DMS53 treated with DMSO at 0.1 percent for 48 hours (cell line): ENCODE data around the gene DYNC2I2.
"Not testable (repeated sequence)": the region's sequence is repeated elsewhere in the genome, so short reads cannot be mapped to it uniquely, and the experiment has no call there.

ENCODE experiments used
- DNase-seq: peaks from one replicate; lab custom pipeline; 2025; ENCODE audit not compliant: unreplicated experiment; lab: John Stamatoyannopoulos, UW

The DYNC2I2 gene

DNA sequence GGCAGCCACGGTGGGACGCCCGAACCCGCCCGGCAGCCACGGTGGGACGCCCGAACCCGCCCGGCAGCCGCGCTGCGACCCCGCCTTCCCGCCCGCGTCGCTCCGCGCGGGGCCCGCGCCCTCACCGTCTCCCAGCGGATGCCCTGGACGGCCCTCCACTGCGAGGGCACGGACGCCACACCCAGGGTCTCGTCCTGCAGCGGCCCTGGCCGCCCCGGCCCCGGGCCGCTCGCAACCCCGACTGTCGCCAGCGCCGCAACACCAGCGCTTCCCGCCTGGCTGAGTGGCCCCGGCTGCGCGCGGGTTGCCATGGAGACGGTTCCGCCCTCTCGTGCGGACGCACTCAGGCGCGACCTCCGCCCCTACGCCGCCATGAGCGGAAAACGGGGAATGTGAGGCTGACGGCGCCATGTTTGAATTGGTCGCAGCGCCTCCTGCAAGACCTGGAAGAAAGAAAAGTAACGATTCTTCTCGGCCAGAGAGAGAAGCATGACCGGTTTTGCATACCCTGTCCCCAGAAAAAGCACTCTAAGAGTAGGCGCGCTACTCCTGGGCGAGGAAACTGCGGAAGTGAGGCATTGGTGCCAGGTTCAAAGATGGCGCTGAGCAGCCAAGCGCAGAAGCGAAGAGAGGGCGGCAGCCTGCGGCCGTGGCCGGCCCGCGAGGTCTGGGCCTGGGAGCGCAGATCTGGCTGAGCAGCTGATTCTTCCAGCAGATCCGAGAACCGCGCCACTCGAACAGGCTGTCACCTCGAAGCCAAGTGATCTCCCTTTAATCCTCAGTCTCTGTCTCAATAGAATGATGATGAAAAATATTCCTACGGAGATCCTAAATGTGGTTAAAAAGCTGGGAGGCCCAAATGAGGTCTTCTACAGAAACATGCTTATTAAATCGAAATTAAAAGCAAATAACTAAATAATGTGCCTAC is at the start of gene DYNC2I2:
DYNC2I2 (minus strand) TSS at position 432 of the 928 bp plus-strand sequence; CDS start at position 311, 121 bp downstream.
- peak; percentile 88 for DNase-seq

DNA sequence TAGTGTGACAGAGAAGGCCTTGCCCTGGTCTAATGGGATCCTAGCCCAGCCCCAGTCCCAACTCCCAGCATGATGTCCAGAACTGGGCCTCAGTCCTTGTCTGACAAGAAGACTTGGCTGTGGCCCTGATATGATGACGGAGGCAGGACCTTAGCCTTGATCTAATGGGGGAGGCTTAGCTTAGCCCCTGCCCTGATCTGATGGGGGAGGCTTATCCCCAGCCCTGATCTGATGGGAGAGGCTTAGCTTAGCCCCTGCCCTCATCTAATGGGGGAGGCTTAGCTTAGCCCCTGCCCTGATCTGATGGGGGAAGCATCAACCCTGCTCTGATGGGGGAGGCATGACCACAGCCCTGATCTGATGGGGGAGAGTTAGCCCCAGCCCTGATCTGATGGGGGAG is 49.4 kb upstream of the DYNC2I2 start:
- DNase-seq = no peak

- DNase-seq = no peak
Measured at GRCh38 chr9:128705051-128705965, 48.7 kb upstream of the DYNC2I2 start.

- no peak for DNase-seq
Measured at GRCh38 chr9:128704356-128704670, 47.7 kb upstream of the DYNC2I2 start.

DNA sequence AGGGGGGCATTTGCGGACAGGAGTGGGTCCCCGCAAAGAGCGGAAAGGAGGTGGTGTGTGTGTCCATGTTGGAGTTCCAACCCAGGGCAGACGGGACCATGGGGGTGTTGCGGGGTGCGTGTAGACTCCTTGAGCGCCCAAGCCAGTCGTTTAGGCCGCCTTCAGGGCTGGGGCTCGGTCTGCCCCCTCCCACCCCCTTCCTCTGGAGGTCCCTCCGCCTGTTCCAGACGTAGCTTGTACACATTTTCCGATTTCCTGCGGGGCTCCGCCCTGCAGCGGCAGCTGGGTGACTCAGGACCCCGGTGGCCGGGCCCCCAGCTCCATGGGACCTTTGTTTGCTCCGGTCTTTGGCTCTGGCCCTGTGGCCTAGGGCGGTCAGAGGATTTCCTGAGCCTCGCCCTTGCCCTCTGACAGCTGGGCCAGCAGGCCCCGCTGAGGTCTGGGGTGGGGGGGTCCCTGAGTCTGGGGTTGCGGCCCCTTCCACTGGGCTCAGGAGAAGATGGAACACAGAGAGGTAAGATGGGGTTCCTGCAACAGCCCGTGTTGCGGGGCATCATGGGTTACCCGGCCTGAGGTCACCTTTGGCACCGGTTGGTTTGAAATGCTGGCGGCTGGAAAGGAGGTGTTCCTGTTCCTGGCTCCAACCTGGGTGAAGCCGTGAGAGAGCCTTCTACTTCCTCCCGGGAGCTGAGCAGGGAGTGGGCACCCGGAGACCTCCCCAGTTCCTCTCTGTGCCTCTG is 47.1 kb upstream of the DYNC2I2 start:
- DNase-seq = no peak

DNA sequence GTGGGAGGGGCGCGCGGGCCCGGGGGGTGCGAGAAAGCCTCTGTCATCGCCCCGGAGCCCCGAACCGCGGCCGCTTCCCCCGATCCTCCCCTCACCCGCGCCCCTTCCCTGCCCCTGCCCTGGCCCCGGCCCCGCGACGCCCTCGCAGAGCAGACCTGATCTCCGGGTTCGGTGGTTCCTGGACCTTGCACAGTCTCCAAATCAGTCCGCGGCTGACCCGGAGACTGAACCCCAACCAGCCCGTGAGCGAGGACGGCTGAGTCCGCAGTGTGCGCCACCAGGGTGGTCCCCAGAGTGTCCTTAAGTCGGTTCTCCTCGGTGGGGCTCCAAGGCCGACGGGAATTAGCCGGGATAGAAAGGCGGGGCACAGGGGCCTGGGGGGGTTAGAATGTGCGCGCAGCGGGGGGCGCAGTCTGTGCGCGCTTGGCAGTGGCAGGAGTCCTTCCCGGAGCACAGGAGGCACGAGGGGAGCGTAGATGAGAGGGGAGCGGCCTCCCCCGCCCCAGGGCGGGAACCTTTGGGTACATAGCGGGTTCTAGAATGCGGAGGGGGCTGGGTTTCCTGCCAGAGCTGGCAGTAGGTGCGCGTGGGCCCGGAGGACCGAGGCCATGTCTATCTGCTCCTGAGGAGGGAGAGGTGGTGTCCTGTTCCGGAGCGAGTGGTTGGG is 46.4 kb upstream of the DYNC2I2 start:
- DNase-seq = no peak

DNA sequence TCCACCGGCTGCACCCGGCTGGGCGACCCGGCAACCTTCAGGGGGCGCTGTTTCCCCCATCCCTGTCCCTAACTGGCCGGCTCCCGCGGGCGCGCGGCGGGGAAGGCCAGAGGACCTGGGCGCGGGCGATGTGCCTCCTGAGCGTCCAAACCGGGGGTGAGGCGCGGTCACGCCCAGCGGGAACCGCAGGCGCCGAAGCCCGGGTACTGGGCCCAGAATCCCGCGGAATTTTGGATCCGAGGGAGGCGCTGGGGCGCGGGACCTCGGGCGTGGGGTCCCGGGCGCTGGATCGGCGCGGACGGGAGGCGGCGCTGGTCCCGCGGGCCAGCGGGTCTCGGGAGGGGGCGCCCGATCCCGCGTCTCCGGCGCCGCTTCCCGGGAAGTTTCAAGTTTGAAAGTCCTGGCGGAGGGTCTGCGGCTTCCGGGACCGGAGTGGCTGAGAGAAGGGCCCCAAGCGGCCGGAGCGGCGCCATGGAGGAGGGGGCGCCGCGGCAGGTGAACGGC is 45.9 kb upstream of the DYNC2I2 start, which contains the start of gene PKN3:
PKN3 (plus strand) TSS at position 59 of the 504 bp plus-strand sequence; CDS start at position 472, 413 bp downstream.
- DNase-seq = peak; percentile 65

- DNase-seq = no peak
Measured at GRCh38 chr9:128701227-128701854, 44.7 kb upstream of the DYNC2I2 start.

GRCh38 chr9:128699096-128699795 is 42.6 kb upstream of the DYNC2I2 start:
- DNase-seq = not testable (repeated sequence)

GRCh38 chr9:128696923-128697707 is 40.5 kb upstream of the DYNC2I2 start:
- no peak for DNase-seq

- no peak for DNase-seq
Measured at GRCh38 chr9:128694344-128694743, 37.7 kb upstream of the DYNC2I2 start.

GRCh38 chr9:128693738-128694137 is 37.1 kb upstream of the DYNC2I2 start:
- not testable (repeated sequence) for DNase-seq

GRCh38 chr9:128690684-128691034 is 34.0 kb upstream of the DYNC2I2 start:
- no peak for DNase-seq

DNA sequence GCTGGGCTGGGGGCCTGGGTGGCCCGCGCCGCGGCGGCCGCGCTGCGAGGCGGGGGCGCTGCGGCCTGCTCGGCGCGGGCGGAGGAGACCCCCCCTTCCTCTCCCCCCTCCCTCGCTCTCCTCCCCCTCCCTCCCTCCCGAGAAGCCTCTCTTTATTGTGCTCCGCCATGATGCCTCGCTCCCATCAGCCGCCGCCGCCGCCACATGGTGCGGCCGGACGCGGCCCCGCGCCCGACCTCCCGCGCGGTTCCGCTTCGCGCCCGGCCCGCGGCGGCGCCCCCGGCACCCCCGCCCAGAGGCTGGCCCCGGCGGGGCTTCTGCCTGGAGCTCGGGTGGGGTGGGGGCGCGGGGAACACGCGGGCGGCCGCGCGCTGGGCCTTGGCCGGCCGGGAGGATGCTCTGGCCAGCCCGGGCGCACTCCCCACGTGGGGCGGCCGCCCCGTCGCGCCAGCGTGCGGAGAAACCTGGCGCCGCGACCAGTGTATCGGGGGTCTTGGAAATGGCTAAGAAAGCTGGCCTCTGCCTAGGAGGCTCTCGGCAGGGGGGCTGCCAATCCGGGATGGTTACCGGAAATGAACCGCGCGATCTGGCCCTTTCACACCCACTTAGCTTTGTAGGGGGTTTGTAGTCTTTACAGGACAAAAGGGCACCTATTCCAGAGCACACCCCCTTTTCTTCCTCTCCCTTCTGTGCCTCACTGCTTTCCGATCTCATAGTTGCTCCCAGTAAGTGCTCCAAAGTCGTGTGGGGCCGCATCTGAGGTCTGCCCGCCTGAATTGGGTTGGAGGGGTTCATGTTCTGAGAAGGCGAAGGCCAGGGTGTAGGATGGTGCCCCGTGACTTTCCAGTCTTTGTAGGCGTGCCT is 33.4 kb upstream of the DYNC2I2 start:
- no peak for DNase-seq

- DNase-seq = no peak
Measured at GRCh38 chr9:128689293-128689774, 32.7 kb upstream of the DYNC2I2 start.

DNA sequence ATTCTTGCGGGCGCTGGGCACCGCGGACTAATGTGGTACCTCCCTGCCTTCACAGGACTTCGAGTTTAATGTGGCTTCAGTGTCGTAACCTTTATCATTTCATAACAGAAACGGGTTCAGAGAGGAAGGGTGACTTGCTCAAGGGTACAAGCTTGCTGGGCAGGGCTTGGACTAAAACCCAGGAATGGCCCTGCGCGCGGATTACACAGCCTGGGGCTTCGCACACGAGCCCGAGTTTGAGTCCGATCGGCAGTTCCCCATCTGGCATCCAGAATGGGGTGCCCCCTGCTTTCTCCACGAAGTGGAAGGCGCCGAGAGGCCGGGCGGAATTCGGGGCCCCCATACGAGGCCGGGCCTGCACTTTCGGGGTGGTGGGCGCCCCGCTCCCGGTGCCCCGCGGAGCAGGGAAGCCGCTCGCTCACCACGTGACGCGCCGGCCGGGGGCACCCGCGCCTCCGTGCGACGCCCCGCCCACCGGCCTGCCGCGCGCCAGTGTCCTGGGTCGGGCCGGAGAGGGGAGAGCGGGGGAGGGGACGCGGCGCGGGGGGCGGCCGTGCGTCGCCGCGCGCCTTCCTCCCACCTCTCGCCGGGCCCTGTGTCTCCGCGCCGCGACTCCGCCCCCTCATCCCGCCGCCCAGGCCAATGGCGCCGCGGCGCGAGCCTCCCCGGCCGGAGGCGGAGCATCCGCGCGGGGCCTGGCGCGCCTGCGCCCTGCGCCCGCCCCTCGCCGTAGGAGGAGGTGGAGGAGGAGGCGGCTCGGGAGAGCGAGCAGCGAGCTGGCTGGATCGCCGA is 32.0 kb upstream of the DYNC2I2 start, which contains the start of gene SET:
SET (plus strand) TSS at position 722 of the 792 bp plus-strand sequence. CDS start 361 bp downstream, outside the sequence.
- peak; percentile 82 for DNase-seq
